NB4 (cell line): ENCODE measurements around the gene IL16.

Experiments used
- POLR2A ChIP-seq: IDR thresholded peaks from 2 replicates; pipeline ENCODE4 v1.6.1; 2011; ENCODE audit warnings: mild to moderate bottlenecking; ENCODE audit not compliant: insufficient read length; ENCODE audit errors: extremely low read depth
- TF ChIP-seq, protein P1 (sequence below): IDR thresholded peaks from one replicate; pipeline ENCODE4 v1.5.1; 2012; ENCODE audit warnings: low read depth, low read length
- TF ChIP-seq, protein P2 (sequence below): IDR thresholded peaks from 2 replicates; pipeline ENCODE4 v1.6.1; 2011; ENCODE audit warnings: low read depth, low read length

DNA sequence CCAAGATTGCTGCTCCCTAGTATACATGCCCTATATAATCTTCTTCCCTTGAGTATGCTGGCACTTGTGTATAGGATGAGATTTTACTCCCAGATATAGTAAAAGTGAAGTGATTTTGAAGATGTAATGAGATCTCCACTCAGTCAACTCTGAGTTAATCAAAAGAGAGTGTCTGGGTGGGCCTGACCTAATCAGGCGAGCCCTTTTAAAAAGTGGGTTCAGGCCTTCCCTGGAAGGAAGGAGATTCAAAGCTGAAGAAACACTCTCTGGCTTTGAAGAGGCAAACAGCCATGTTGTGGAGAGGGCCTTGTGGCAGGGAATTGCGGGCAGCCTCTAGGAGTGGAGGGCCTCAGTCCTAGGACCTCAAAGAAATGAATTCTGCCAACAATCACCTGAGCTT is 132.8 kb downstream of the IL16 start:
- TF ChIP-seq POLR2A: no peak
- TF ChIP-seq, protein P1, sequence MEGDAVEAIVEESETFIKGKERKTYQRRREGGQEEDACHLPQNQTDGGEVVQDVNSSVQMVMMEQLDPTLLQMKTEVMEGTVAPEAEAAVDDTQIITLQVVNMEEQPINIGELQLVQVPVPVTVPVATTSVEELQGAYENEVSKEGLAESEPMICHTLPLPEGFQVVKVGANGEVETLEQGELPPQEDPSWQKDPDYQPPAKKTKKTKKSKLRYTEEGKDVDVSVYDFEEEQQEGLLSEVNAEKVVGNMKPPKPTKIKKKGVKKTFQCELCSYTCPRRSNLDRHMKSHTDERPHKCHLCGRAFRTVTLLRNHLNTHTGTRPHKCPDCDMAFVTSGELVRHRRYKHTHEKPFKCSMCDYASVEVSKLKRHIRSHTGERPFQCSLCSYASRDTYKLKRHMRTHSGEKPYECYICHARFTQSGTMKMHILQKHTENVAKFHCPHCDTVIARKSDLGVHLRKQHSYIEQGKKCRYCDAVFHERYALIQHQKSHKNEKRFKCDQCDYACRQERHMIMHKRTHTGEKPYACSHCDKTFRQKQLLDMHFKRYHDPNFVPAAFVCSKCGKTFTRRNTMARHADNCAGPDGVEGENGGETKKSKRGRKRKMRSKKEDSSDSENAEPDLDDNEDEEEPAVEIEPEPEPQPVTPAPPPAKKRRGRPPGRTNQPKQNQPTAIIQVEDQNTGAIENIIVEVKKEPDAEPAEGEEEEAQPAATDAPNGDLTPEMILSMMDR: no peak
- TF ChIP-seq, protein P2, sequence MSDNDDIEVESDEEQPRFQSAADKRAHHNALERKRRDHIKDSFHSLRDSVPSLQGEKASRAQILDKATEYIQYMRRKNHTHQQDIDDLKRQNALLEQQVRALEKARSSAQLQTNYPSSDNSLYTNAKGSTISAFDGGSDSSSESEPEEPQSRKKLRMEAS: no peak
